ENCODE results near the gene GRIK4. TPM values are rescaled to one million over a fixed set of nuclear protein-coding genes. Genes with fewer than 3 reads are reported as not detected.
"Not testable (repeated sequence)": the region's sequence is repeated elsewhere in the genome, so short reads cannot be mapped to it uniquely, and the experiment has no call there.

GRIK4 gene
- total RNA-seq, 1 donor from 2014 or later = 0.06 TPM

GRCh38 chr11:120786206-120786735, 274.7 kb downstream of the GRIK4 start:
- no peak for DNase-seq (ENCODE audit: low read depth)
- no peak overlapping the region for H3K4me3 ChIP-seq (ENCODE audit: low read depth, low read length)
- no peak for TF ChIP-seq CTCF (conservative IDR thresholded peaks at IDR 0.05; ENCODE audit: low read depth, low read length)

- not testable (repeated sequence) for DNase-seq (ENCODE audit: low read depth)
These were observed 275.7 kb downstream of the GRIK4 start for GRCh38 chr11:120787224-120787623.

GRCh38 chr11:120789391-120789790, 277.8 kb downstream of the GRIK4 start:
- DNase-seq (ENCODE audit: low read depth) = no peak
- no peak for TF ChIP-seq CTCF (conservative IDR thresholded peaks at IDR 0.05; ENCODE audit: low read depth, low read length)
- no peak overlapping the region for H3K4me3 ChIP-seq (ENCODE audit: low read depth, low read length)

More at GRCh38 chr11:120787224-120787623, 275.7 kb downstream of the GRIK4 start:
- H3K4me3 ChIP-seq (ENCODE audit: low read depth, low read length) = not testable (repeated sequence)

- TF ChIP-seq CTCF (conservative IDR thresholded peaks at IDR 0.05; ENCODE audit: low read depth, low read length) = no peak
- no peak overlapping the region for H3K4me3 ChIP-seq (ENCODE audit: low read depth, low read length)
- no peak for DNase-seq (ENCODE audit: low read depth)
These were observed 280.8 kb downstream of the GRIK4 start for GRCh38 chr11:120792306-120792705.

GRCh38 chr11:120793150-120793549, 281.6 kb downstream of the GRIK4 start:
- no peak overlapping the region for H3K4me3 ChIP-seq (ENCODE audit: low read depth, low read length)
- no peak for TF ChIP-seq CTCF (conservative IDR thresholded peaks at IDR 0.05; ENCODE audit: low read depth, low read length)
- no peak for DNase-seq (ENCODE audit: low read depth)

- DNase-seq (ENCODE audit: low read depth) = no peak
- TF ChIP-seq CTCF (conservative IDR thresholded peaks at IDR 0.05; ENCODE audit: low read depth, low read length) = no peak
- no peak overlapping the region for H3K4me3 ChIP-seq (ENCODE audit: low read depth, low read length)
These were observed 282.4 kb downstream of the GRIK4 start for GRCh38 chr11:120793806-120794479.

GRCh38 chr11:120794748-120795147, 283.2 kb downstream of the GRIK4 start:
- no peak overlapping the region for H3K4me3 ChIP-seq (ENCODE audit: low read depth, low read length)
- TF ChIP-seq CTCF (conservative IDR thresholded peaks at IDR 0.05; ENCODE audit: low read depth, low read length) = no peak
- DNase-seq (ENCODE audit: low read depth) = no peak
